Measurements from ENCODE around the gene LGALS3BP. TPM values are rescaled to one million over a fixed set of nuclear protein-coding genes. Genes with fewer than 3 reads are reported as not detected.

LGALS3BP gene
- total RNA-seq, 1 experiment from 2014 or later, result 361 TPM

- H3K36me3 ChIP-seq (ENCODE audit: control insufficient read depth, insufficient read depth, low read length), result no peaks in the 10 kb centered on the region
- no TSS peak for BruUV-seq (replicated peaks)
- CTCF ChIA-PET, result interaction anchor here (0.7 kb wide), 1 partner anchor 335 kb away, joined by 3 read pairs; no protein-coding TSS in a partner anchor
- no peaks in the 10 kb centered on the region for H3K9me3 ChIP-seq (ENCODE audit: control insufficient read depth, insufficient read depth, low read depth, low read length)
- DNase-seq (ENCODE audit: low read depth, low spot score) (no peak), ATAC-seq (peak; percentile 44)
- no peak overlapping the region for H3K4me3 ChIP-seq (ENCODE audit: low read depth in 2 of 2, low read length in 2 of 2)
- H3K27ac ChIP-seq (ENCODE audit: low read length), result no peak overlapping the region
- in situ Hi-C loops (cut with HindIII; ENCODE audit: low pct_unique_long_range_greater_than_20kb, low sequenced_read_pairs), result no loop called here
- POLR2A ChIA-PET, result no interaction called here
- intact Hi-C loops (cut with micrococcal nuclease; ENCODE audit: unreplicated experiment), result no loop called here
- H3K4me1 ChIP-seq (ENCODE audit: control insufficient read depth, insufficient read depth, low read length), result peaks cover 26% of the 10 kb centered on the region
- no peak for TF ChIP-seq CTCF (IDR thresholded peaks at IDR 0.05)
- TF ChIP-seq POLR2AphosphoS5 (IDR thresholded peaks at IDR 0.05; ENCODE audit: low read depth, low read length), result no peak
- TF ChIP-seq SIN3A (IDR thresholded peaks at IDR 0.05; ENCODE audit: borderline replicate concordance, insufficient read depth, low read depth, low read length), result no peak
- TF ChIP-seq TCF7L2 (IDR thresholded peaks at IDR 0.05; ENCODE audit: low read depth, low read length), result no peak
- no peak for TF ChIP-seq REST (IDR thresholded peaks at IDR 0.05; ENCODE audit: insufficient read depth in 1 of 2, low read depth in 2 of 2, low read length in 1 of 2)
- no peaks in the 10 kb centered on the region for H3K27me3 ChIP-seq (ENCODE audit: control insufficient read depth, insufficient read depth, low read length)
Observed at GRCh38 chr17:78935419-78936323, 44.1 kb downstream of the LGALS3BP start.

- intact Hi-C loops (cut with micrococcal nuclease; ENCODE audit: unreplicated experiment) (no loop called here), in situ Hi-C loops (cut with HindIII; ENCODE audit: low pct_unique_long_range_greater_than_20kb, low sequenced_read_pairs) (no loop called here)
- Histone ChIP-seq H3K27ac (ENCODE audit: low read length) (peak overlapping the region; percentile 40; the same call in 1 of the 2 replicates), H3K9me3 (ENCODE audit: control insufficient read depth, insufficient read depth, low read depth, low read length) (no peaks in the 10 kb centered on the region), H3K4me1 (ENCODE audit: control insufficient read depth, insufficient read depth, low read length) (peaks cover 26% of the 10 kb centered on the region), H3K36me3 (ENCODE audit: control insufficient read depth, insufficient read depth, low read length) (no peaks in the 10 kb centered on the region), H3K4me3 (ENCODE audit: low read depth in 2 of 2, low read length in 2 of 2) (no peak overlapping the region), H3K27me3 (ENCODE audit: control insufficient read depth, insufficient read depth, low read length) (no peaks in the 10 kb centered on the region)
- no TSS peak for BruUV-seq (replicated peaks)
- ATAC-seq (no peak), DNase-seq (ENCODE audit: low read depth, low spot score) (no peak)
- CTCF ChIA-PET, result interaction anchor here (0.7 to 0.8 kb wide), 2 partner anchors 82 to 334 kb away, joined by 3 read pairs; no protein-coding TSS in a partner anchor
- POLR2A ChIA-PET, result no interaction called here
- TF ChIP-seq TCF7L2 (IDR thresholded peaks at IDR 0.05; ENCODE audit: low read depth, low read length) (no peak), POLR2AphosphoS5 (IDR thresholded peaks at IDR 0.05; ENCODE audit: low read depth, low read length) (no peak), SIN3A (IDR thresholded peaks at IDR 0.05; ENCODE audit: borderline replicate concordance, insufficient read depth, low read depth, low read length) (no peak), CTCF (IDR thresholded peaks at IDR 0.05) (no peak), REST (IDR thresholded peaks at IDR 0.05; ENCODE audit: insufficient read depth in 1 of 2, low read depth in 2 of 2, low read length in 1 of 2) (no peak)
Observed at GRCh38 chr17:78934681-78935418, 44.9 kb downstream of the LGALS3BP start.

Data from Panc1 (cell line).